ENCODE measurements around the gene MPL.

MPL gene

GRCh38 chr1:43306688-43307457 lies 30.7 kb upstream of the MPL start:
- DNase-seq (ENCODE audit: low read depth), result no peak

- DNase-seq (ENCODE audit: low read depth), result no peak
These were observed 30.0 kb upstream of the MPL start for GRCh38 chr1:43307458-43308158.

- DNase-seq (ENCODE audit: low read depth), result no peak
These were observed 28.8 kb upstream of the MPL start for GRCh38 chr1:43308635-43309404.

GRCh38 chr1:43309405-43310025 lies 28.1 kb upstream of the MPL start:
- no peak for DNase-seq (ENCODE audit: low read depth)

GRCh38 chr1:43311521-43311920 lies 26.1 kb upstream of the MPL start:
- no peak for DNase-seq (ENCODE audit: low read depth)

GRCh38 chr1:43312212-43312623 lies 25.4 kb upstream of the MPL start:
- DNase-seq (ENCODE audit: low read depth), result no peak

GRCh38 chr1:43312663-43313515 lies 24.7 kb upstream of the MPL start:
- no peak for DNase-seq (ENCODE audit: low read depth)

GRCh38 chr1:43313771-43314170 lies 23.8 kb upstream of the MPL start:
- DNase-seq (ENCODE audit: low read depth), result no peak

- no peak for DNase-seq (ENCODE audit: low read depth)
These were observed 23.4 kb upstream of the MPL start for GRCh38 chr1:43314233-43314632.

GRCh38 chr1:43315481-43315880 lies 22.1 kb upstream of the MPL start:
- no peak for DNase-seq (ENCODE audit: low read depth)

GRCh38 chr1:43315963-43316737 lies 21.5 kb upstream of the MPL start:
- no peak for DNase-seq (ENCODE audit: low read depth)

GRCh38 chr1:43316738-43317520 lies 20.7 kb upstream of the MPL start:
- DNase-seq (ENCODE audit: low read depth), result no peak

- DNase-seq (ENCODE audit: low read depth), result no peak
These were observed 19.7 kb upstream of the MPL start for GRCh38 chr1:43317817-43318471.

GRCh38 chr1:43318831-43319230 lies 18.8 kb upstream of the MPL start:
- no peak for DNase-seq (ENCODE audit: low read depth)

- no peak for DNase-seq (ENCODE audit: low read depth)
These were observed 18.3 kb upstream of the MPL start for GRCh38 chr1:43319288-43319687.

GRCh38 chr1:43319766-43320165 lies 17.9 kb upstream of the MPL start:
- no peak for DNase-seq (ENCODE audit: low read depth)

GRCh38 chr1:43321331-43321891 lies 16.2 kb upstream of the MPL start:
- DNase-seq (ENCODE audit: low read depth), result no peak

- DNase-seq (ENCODE audit: low read depth), result no peak
These were observed 15.1 kb upstream of the MPL start for GRCh38 chr1:43322506-43322905.

GRCh38 chr1:43324810-43325209 lies 12.8 kb upstream of the MPL start:
- DNase-seq (ENCODE audit: low read depth), result no peak
